Measurements from ENCODE around the gene C15orf39. TPM values are rescaled to one million over a fixed set of nuclear protein-coding genes. Genes with fewer than 3 reads are reported as not detected.
A peak's percentile ranks its signal among the peaks of the same experiment; 100 is the strongest.

C15orf39 gene
- total and polyA plus RNA-seq, 9 of the 15 experiments (the other 6 are each of a cell fraction or from before 2014, with no cell fraction given): 0.31 to 29.8 (median 4.4) TPM

DNA sequence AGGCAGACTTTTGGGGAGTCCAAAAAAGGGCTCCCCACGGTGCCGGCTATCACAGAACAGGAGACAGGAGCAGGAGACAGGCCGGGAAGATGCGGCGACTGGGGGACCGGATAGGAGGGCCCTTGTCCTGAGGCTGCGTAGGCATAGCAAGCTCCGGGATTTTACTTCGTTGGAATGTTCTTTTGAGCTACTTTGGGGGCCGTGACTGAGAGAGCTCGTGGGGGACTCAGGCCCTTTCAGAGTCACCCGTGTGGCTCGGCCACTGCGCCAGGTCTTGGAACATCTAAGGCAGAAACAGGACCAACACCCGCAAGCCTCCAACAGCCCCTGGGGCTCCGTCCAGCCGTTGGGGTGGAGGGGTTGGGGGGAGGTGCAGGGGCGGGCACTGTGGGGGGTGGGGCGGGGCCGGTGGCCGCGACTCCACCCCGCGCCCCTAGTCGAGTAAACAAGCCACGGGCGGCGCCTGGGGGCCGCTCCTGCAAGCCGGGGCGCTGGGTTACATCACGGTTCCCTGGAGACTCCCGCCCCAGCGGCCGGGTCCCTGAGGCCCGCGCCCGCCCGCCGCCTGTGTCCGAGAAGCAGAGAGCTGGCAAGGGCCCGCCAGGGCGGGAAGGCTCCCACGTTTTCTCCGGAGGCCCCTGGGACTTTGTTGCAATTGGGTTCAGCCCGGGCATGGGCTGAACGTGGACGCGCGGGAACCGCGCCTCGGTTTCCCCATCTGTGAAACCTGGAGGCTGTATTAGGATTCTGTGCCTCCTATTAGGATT lies 23.3 kb upstream of the C15orf39 start (continued):
- TF ChIP-seq NONO (IDR thresholded peaks at IDR 0.05; ENCODE audit: low read depth in 2 of 2, low read length in 1 of 2) (no peak), XRCC4 (IDR thresholded peaks at IDR 0.05; ENCODE audit: extremely low read depth, insufficient read depth, insufficient read length) (no peak), PHF8 (IDR thresholded peaks at IDR 0.05; ENCODE audit: borderline replicate concordance, low read length) (peak; percentile 45; the same call in 1 of the 2 replicates), PYGO2 (tag; IDR thresholded peaks at IDR 0.05) (no peak), KAT7 (CRISPR knock-in tag; IDR thresholded peaks at IDR 0.05; ENCODE audit: borderline replicate concordance) (no peak), ZNF212 (CRISPR knock-in tag; IDR thresholded peaks at IDR 0.05) (no peak), SMARCB1 (IDR thresholded peaks at IDR 0.05; ENCODE audit: insufficient read length, low read depth) (no peak), TRIM28 (IDR thresholded peaks at IDR 0.05) (no peak), MAZ (CRISPR knock-in tag; conservative IDR thresholded peaks at IDR 0.05 in 1 of 2, IDR thresholded peaks at IDR 0.05 in 1 of 2) (peak in 1 of 2 experiments; percentile 86; a peak in 2 of 4 replicates), ETV5 (CRISPR knock-in tag; IDR thresholded peaks at IDR 0.05; ENCODE audit: low read depth) (no peak; the same call in 1 of the 2 replicates), ETS2 (tag; IDR thresholded peaks at IDR 0.05; ENCODE audit: borderline replicate concordance, poor library complexity, severe bottlenecking) (no peak), SAP30 (IDR thresholded peaks at IDR 0.05; ENCODE audit: borderline replicate concordance, insufficient read depth, low read depth, low read length, poor library complexity, severe bottlenecking) (no peak), ZNF175 (CRISPR knock-in tag; IDR thresholded peaks at IDR 0.05; ENCODE audit: low read depth) (no peak), KLF1 (tag; IDR thresholded peaks at IDR 0.05) (no peak), C11orf30 (IDR thresholded peaks at IDR 0.05; ENCODE audit: low read depth) (no peak), SP2 (IDR thresholded peaks at IDR 0.05; ENCODE audit: extremely low read depth, low read depth, low read length, poor library complexity, severe bottlenecking) (no peak), SMARCE1 (IDR thresholded peaks at IDR 0.05) (no peak), TAF7 (tag; IDR thresholded peaks at IDR 0.05) (no peak)
- TF ChIP-seq, protein P1, sequence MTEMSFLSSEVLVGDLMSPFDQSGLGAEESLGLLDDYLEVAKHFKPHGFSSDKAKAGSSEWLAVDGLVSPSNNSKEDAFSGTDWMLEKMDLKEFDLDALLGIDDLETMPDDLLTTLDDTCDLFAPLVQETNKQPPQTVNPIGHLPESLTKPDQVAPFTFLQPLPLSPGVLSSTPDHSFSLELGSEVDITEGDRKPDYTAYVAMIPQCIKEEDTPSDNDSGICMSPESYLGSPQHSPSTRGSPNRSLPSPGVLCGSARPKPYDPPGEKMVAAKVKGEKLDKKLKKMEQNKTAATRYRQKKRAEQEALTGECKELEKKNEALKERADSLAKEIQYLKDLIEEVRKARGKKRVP (CRISPR knock-in tag; IDR thresholded peaks at IDR 0.05): no peak
- TF ChIP-seq, protein P2, sequence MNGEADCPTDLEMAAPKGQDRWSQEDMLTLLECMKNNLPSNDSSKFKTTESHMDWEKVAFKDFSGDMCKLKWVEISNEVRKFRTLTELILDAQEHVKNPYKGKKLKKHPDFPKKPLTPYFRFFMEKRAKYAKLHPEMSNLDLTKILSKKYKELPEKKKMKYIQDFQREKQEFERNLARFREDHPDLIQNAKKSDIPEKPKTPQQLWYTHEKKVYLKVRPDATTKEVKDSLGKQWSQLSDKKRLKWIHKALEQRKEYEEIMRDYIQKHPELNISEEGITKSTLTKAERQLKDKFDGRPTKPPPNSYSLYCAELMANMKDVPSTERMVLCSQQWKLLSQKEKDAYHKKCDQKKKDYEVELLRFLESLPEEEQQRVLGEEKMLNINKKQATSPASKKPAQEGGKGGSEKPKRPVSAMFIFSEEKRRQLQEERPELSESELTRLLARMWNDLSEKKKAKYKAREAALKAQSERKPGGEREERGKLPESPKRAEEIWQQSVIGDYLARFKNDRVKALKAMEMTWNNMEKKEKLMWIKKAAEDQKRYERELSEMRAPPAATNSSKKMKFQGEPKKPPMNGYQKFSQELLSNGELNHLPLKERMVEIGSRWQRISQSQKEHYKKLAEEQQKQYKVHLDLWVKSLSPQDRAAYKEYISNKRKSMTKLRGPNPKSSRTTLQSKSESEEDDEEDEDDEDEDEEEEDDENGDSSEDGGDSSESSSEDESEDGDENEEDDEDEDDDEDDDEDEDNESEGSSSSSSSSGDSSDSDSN (IDR thresholded peaks at IDR 0.05; ENCODE audit: borderline replicate concordance in 1 of 2, low read depth in 2 of 2, low read length in 2 of 2): peak in 1 of 2 experiments; percentile 60; a peak in 1 of 4 replicates
- TF ChIP-seq, protein P3, sequence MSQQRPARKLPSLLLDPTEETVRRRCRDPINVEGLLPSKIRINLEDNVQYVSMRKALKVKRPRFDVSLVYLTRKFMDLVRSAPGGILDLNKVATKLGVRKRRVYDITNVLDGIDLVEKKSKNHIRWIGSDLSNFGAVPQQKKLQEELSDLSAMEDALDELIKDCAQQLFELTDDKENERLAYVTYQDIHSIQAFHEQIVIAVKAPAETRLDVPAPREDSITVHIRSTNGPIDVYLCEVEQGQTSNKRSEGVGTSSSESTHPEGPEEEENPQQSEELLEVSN (IDR thresholded peaks at IDR 0.05; ENCODE audit: borderline replicate concordance in 1 of 2, extremely low read depth in 1 of 2, insufficient read depth in 1 of 2, insufficient read length in 1 of 2, low read depth in 1 of 2, low read length in 1 of 2, poor library complexity in 1 of 2, severe bottlenecking in 1 of 2): peak in 1 of 2 experiments; percentile 52
